HG03139 (cell line): ENCODE data around the gene TPM2.

Experiments
- ATAC-seq: cut with Tn5 transposase; IDR thresholded peaks from one replicate; pipeline ENCODE4 v1.9.1; 2021; ENCODE audit not compliant: unreplicated experiment

Gene TPM2

DNA sequence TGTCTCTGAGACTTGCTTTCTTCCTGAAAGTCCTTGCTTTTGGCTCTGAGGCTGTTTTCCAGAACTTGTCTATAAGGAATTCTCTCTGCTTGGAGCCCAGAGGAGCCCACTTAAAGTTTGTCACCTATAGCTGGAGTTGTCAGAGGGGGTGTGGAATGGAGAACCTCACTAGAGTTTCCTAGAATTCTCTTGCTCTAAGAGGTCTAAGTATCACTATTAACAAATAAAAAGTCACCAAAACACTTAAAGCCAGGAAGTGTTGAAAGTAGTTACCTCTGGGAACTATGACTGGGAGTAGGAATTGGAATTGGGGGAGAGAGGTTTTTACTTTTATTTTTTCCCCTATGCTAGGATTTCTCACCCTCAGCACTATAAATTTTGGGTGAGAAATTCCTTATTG lies 54.0 kb downstream of the TPM2 start:
- ATAC-seq: no peak
